Sigmoid colon (tissue), 4 donors: ENCODE data around the gene PRKCB.

Experiments used
- EP300 ChIP-seq, 4 donors: sonication (generic); formaldehyde crosslinking; IDR thresholded peaks; one replicate each; pipeline ENCODE4 v1.6.1; 2017; ENCODE audit warnings: antibody characterized with exemption in 4 of 4
- POLR2A ChIP-seq, 2 donors: fragments of 450-650 bp; IDR thresholded peaks; one replicate each; pipeline ENCODE4 v1.6.1; 2016; ENCODE audit warnings: antibody characterized with exemption in 2 of 2, mild to moderate bottlenecking in 2 of 2, moderate library complexity in 2 of 2
- POLR2AphosphoS5 ChIP-seq, 4 donors: sonication (generic); formaldehyde crosslinking; IDR thresholded peaks; one replicate each; pipeline ENCODE4 v1.6.1; 2017; ENCODE audit warnings: antibody characterized with exemption in 4 of 4
- TF ChIP-seq, protein P1 (sequence below), 4 experiments: fragments of 450-650 bp in 3 of 4; fragments of 200-600 bp in 1 of 4; IDR thresholded peaks; one replicate each; pipeline ENCODE4 v1.5.1; 2016 to 2019; ENCODE audit warnings: antibody characterized with exemption in 4 of 4, mild to moderate bottlenecking in 3 of 4, moderate library complexity in 2 of 4

DNA sequence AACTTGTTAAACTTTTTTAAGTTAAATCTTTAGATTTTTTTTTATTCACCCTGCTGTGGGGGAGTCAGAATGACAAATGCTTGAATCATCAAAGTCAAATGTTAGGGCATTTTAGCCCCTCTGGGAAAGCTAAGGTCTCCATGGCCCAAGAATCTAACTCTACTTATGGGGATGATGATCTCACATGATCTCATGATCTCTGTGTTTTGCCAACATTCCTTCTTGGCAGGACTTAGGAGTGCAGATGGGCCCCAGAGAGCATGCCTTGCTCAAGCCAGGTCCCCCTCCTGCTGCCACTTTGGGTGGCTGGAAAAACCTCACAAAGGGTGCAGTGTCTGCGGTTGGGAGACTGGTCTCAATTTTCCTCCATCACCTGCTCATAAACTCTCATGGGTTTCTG lies 108.6 kb downstream of the PRKCB start:
- TF ChIP-seq, protein P1, sequence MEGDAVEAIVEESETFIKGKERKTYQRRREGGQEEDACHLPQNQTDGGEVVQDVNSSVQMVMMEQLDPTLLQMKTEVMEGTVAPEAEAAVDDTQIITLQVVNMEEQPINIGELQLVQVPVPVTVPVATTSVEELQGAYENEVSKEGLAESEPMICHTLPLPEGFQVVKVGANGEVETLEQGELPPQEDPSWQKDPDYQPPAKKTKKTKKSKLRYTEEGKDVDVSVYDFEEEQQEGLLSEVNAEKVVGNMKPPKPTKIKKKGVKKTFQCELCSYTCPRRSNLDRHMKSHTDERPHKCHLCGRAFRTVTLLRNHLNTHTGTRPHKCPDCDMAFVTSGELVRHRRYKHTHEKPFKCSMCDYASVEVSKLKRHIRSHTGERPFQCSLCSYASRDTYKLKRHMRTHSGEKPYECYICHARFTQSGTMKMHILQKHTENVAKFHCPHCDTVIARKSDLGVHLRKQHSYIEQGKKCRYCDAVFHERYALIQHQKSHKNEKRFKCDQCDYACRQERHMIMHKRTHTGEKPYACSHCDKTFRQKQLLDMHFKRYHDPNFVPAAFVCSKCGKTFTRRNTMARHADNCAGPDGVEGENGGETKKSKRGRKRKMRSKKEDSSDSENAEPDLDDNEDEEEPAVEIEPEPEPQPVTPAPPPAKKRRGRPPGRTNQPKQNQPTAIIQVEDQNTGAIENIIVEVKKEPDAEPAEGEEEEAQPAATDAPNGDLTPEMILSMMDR (IDR thresholded peaks at IDR 0.05): no peak
- TF ChIP-seq POLR2A (IDR thresholded peaks at IDR 0.05) (no peak), POLR2AphosphoS5 (IDR thresholded peaks at IDR 0.05) (no peak), EP300 (IDR thresholded peaks at IDR 0.05) (no peak)
